Activated CD4-positive, CD25-positive, alpha-beta regulatory T cell (primary cell): Measurements from ENCODE around the gene SH2D1A.

Experiments
- DNase-seq, 4 experiments: peaks; one replicate each; lab custom pipeline; 2025; lab: John Stamatoyannopoulos, UW

SH2D1A gene

DNA sequence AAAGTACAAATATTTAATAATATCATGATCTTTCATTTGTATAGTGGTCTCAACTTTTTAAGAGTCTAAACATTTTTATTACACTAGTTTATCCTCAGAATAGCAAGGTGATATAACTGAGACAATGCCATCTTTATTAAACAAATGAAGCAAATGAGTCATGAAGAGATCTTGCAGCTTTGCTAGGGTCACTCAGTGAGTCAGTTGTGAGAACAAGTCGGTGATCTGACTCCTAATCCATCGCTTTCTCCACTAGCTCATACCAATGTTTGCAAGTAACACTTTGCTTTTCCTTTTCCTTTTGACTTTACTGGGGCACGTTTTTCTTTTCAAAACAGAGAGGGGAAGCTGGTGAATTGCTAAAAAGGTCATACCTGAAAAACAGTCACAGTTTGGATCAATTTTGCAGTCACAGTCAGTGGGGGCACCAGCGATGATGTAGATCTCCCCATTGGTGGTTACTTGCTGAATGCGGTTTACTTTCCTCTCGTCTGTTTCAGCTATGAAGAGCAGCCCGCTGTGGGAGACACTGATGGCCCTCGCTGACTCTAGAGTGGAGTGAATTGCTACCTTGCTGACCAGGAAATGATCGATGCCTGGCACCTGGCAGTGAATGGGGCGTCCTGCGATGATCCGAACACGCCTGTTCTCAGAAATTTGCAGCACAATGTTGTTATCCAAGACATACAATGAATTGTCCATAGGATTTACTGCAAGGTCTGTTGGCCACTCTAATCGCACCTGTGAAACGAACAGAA is 75.7 kb downstream of the SH2D1A start:
- DNase-seq, result no peak
